GM10847 (cell line): ENCODE data around the gene PABPN1L.

Source experiments
- POLR2A ChIP-seq: IDR thresholded peaks from 2 replicates; pipeline ENCODE4 v1.6.1; 2011; ENCODE audit not compliant: insufficient read length; ENCODE audit errors: extremely low read depth

The PABPN1L gene

GRCh38 chr16:88836791-88837190 is 29.7 kb downstream of the PABPN1L start:
- TF ChIP-seq POLR2A, result no peak

- no peak for TF ChIP-seq POLR2A
Observed at GRCh38 chr16:88835818-88836217, 30.6 kb downstream of the PABPN1L start.

- no peak for TF ChIP-seq POLR2A
Observed at GRCh38 chr16:88835383-88835782, 31.1 kb downstream of the PABPN1L start.

- no peak for TF ChIP-seq POLR2A
Observed at GRCh38 chr16:88834670-88835069, 31.8 kb downstream of the PABPN1L start.

- TF ChIP-seq POLR2A, result no peak
Observed at GRCh38 chr16:88833086-88833485, 33.4 kb downstream of the PABPN1L start.

GRCh38 chr16:88831838-88832237 is 34.6 kb downstream of the PABPN1L start:
- TF ChIP-seq POLR2A, result no peak

DNA sequence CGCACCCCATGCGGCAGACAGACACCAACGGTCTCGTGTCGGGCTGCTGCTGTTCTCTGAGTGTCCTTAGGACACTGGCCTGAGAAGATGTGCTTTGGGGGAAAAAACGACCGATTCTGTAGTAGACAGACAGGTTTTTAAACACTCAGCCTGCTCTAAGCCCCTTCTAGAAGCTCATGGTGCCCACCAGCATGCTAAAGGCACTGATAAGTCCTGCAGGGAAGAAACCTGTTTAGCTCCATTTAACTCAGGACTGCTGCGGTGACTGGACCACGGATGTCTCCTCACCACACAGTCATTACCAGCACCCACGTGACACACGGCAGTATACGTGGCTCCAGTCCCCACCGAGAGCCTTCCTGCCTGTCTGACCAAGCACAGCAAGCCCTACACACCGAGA is 35.7 kb downstream of the PABPN1L start:
- no peak for TF ChIP-seq POLR2A

DNA sequence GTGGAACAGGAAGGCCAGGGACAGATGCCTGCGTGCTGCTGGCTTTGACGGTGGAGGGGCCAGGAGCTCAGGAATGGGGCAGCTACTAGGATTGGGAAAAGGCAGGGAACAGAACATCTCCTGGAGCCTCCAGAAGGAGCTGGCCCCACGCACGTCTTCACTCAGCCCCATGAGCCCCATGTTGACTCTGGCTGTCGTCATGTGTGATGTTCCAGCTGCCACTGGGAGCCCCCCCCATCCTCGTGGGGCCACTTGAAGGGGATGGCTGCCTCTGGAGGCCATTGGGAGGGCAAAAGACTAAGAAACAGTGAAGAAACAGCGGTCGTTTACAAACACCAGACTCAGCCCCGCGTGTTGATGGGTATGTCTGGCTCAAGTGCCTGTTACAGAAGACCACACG is 36.2 kb downstream of the PABPN1L start:
- no peak for TF ChIP-seq POLR2A

- no peak for TF ChIP-seq POLR2A
Observed at GRCh38 chr16:88828711-88829110, 37.7 kb downstream of the PABPN1L start.

DNA sequence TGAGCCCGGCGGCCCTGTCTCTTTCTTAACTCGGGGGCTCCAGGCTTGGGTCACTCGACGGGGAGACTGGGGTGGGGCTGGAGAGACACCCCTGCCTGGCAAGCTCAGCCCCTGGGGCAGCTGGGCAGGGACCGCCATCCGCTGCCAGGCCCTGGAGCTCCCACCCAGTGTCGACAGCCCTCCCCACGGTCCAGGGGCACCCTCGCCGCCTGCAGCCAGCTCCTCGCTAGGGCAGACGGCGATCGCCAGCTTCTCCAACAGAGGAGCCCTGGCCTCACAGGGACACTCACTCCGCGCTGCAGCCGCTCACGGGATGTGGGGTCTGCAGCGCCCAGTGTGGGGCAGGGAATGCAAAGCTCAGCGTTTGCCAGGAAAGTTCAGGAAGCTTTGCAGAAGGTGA is 38.7 kb downstream of the PABPN1L start:
- no peak for TF ChIP-seq POLR2A

- no peak for TF ChIP-seq POLR2A
Observed at GRCh38 chr16:88826070-88826840, 40.2 kb downstream of the PABPN1L start.

- no peak for TF ChIP-seq POLR2A
Observed at GRCh38 chr16:88825146-88825545, 41.3 kb downstream of the PABPN1L start.

GRCh38 chr16:88824256-88825077 is 42.0 kb downstream of the PABPN1L start:
- no peak for TF ChIP-seq POLR2A

- no peak for TF ChIP-seq POLR2A
Observed at GRCh38 chr16:88822281-88823040, 44.0 kb downstream of the PABPN1L start.

GRCh38 chr16:88821168-88821850 is 45.2 kb downstream of the PABPN1L start:
- no peak for TF ChIP-seq POLR2A

- no peak for TF ChIP-seq POLR2A
Observed at GRCh38 chr16:88820385-88821025, 46.0 kb downstream of the PABPN1L start.
